ENCODE results near the gene PCGF2.
A peak's percentile ranks its signal among the peaks of the same experiment; 100 is the strongest.
"Not testable (repeated sequence)": the region's sequence is repeated elsewhere in the genome, so short reads cannot be mapped to it uniquely, and the experiment has no call there.

The PCGF2 gene

DNA sequence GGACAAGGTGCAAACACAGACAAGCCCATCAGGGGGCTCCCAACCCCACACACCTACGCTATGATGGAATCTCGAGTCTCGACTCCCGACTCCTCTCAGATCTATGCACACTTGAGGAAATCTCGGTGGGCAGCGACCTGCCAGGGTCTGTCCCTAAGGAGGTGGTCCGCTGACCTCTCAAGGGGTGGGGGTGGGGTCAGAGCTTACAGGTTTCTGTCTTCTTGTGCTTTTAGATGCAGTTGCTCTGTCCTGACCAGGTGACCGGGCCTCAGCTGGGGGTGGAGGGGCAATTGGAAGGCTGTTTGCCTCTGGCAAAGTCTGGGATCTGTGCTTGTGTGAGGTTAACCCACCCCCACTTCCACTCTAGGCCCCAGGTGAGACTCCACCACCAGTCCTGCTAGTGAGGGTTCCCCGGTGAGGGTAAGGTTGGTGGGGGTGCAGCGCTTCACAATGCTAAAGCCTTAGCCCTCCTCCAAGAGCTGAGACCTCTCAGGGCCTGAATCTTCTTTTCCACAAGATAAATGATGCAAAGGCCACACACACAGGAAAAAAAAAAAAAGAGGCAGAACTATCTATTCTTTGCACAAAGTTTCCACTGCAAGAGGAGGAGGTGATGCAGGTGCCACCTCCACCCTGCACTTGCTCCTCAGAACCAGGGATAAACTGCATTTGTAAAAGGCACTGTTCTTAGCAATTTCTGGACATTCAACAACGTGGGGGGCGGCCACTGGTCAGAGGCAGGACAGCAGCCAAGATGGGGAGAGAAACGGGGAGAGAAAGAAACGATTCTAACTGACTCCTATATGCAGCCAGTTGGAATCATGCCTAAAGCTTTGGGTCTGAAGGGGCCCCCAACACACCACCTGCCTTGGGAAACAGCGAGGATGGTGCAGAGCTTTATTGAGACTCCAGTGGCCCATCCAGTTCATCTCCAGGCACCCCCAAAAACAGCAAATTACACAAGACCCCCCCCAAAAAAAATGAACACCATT lies 13.9 kb downstream of the PCGF2 start:
- no peak for DNase-seq

DNA sequence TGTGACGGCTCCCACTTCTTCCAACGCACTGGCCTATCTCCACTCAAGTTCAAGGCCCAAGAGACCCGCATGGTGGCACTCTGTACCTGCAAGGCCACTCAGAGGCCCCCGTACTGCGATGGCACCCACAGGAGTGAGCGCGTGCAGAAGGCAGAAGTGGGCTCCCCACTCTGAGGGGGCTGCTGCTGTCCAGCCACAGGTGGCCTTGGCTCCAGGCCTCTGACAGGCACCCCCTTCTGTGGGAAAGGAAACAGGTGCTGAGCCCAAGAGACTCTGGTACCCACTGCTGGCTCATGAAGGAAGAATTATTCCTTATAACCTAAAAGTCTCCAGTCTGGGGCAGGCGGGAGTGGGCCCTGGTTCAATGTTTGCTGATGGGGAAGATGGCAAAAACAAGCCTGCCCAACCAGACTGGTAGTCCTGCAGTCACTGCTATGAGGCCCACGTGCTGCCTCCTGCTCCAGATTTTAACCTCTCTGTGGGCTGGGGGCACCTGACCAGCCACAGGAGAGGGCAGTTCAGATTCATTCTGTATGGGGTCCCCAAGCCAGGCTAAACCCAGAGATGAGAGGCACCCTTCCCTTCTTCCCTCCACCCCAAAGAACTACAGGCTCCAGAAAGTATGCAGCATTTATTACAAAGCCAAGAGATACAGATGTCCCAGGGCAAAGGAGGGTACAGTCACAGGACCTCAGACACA lies 14.7 kb downstream of the PCGF2 start:
- no peak for DNase-seq

DNA sequence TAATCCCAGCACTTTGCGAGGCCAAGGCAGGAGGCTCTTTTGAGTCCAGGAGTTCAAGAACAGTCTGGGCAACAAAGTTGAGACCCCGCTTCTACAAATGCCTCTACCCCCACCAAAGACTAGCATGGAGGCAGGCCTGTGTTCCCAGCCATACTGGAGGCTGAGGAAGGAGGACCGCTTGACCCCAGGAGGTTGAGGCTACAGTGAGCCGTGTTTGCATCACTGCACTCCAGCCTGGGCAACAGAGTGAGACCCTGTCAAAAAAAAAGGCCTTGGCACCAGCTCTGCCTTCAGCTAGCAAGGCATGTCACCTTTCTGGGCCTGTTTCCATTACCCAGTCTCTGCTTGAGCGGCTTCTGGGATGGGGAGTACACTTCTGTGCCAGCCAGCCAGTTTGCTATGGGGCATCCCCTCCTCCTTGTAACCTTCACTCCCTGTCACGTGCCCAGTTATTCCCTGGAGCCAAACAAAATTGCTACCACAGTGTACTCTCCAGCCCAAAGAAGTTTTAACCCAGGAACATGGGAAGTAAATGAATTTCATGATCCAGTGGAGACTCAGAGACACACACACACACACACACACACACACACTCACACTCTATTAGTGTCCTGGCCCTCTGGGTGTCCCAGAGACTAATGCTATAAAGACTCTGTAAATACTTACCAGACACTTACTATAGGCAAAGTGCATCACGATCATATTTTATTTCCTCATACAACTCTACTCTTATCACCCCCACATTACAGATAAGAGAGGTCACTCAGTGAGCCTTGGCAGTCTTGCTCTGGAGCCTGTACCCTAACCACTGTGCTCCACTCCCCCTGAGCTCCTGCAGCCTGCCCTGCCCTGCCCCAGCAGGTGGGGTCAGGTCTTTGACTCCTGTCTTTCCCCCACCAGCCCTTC lies 15.5 kb downstream of the PCGF2 start:
- no peak for DNase-seq

DNA sequence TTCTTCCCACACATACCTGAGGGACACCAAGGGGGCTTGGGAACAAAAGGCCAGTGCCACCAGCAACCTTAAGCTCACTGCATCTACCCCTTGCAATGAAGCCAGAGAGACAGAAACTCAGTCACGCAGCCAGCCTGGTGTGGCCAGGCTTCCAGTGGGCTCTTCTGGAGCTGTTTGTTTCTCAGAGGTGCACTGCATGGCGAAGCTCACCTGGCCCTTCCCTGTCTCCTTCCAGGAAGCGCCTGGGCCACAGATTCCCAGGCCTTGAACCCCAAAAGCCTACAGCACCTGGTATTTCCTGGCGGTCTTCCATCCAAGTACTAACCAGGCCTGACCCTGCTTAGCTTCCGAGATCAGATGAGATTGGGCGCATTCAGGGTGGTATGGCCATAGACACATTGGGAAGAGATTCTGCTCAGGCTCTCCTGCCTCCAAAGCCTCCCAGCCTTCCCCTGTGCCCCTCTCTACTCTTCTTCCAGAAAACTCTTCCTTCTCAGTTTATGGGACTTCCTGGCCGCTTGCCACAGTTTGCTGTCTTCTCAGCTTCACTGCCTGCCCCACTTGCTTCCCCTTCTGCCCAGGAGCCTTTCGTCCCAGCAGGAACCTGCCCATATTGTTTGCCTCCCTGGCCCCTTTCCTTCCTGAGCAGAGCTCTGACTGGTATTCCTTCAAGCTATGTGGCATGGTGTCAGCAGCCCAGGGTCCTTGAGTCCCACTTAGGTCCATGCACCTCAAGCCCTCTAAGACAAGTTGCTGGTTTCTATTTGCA lies 16.4 kb downstream of the PCGF2 start:
- DNase-seq = no peak

DNA sequence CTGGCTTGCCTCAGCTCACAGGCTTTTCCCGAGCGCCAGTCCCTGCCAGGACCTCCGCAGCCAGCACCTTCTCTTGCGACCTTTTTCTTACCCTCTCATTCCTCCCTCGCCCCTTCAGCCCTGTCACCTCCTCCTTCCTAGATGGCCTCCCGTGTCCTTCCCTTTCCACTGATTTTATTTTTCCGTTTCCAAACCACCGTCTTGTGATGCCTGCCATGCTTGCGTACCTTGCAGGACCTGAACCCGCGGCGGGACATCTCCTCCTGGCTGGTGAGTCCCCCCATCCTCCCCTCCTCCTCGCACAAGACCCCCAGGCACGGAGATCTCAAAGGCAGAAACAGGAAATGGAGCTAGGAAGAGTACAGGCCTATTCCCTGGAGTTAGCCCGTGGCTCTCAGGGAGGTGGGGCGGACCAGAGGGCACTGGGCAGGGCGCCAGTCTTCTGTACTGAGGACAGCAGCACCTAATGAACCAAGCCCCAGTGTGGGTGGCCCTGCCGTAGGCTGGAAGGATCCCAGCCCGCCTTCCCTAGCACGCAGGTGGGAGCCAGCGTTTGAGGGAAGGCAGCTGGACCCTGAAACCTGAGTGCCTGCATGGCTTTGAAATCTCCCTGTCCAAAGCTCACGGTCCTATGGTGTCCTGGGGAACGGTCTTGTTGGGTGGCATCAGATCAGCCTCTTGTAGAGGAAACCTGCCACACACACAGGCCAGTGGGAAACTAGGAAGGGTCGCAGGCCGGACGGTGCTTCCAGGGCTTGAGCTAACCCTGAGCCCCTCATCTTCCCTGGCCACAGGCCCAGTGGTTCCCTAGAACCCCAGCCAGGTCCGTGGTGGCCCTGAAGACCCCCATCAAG lies 17.4 kb downstream of the PCGF2 start:
- DNase-seq = no peak

DNA sequence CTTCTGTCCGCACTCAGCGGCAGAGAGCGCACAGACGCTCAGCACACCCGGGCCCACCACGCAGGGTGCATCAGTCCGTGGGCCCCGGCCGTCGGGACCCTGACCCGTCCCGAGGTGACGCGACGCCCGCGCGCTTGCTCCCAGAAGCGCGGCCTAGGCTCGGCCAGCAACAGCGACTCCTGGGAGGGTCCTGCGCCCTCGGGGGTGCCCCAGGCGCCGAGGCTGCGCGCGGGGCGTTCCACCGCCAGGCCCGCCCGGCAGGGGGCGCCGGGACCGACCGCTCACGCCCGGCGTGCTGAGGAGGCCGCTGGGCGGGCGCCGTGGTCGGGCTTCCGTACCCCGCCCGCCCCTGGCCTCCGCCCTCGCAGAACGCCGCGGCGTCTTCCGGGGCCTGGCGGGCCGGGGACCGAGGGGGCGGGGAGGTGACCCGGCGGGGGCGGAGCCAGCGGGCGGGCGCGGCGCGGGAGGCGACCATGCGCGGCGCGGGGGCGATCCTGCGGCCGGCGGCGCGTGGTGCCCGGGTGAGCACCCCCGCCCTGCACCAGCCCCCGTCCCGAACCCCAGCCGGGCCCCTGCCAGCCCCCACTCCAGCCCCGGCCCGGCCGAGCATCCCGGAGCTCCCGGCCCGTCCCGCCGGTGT lies 18.1 kb downstream of the PCGF2 start, which contains the start of gene CISD3:
Gene CISD3 (plus strand): TSS at position 456 of the 640 bp plus-strand sequence. CDS start 18 bp downstream, at position 474.
- DNase-seq = peak; percentile 80

DNA sequence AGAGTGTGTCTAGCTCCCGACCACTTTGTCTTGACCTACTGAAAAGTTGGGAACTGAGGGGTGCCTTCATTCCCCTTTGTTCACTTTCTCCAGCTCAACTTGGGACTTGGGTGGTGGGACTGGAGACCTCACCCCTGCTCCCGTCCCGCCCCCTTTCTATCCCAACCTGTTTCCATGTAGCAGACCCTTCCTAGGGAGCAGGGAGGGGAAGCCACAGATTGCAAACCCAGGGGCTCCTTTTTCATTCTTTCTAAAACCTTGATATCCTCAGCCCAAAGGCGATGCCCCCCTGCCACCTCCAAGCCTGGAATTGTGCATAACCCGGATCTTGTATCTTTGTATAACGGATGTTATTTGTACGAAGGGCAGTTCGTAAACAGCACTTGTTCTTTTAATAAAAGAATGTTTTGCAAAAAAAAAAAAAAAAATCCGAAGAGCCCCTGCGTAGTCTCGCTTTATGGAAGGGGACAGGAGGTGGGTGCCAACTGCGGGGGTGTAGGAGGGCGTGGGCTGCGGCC lies 18.7 kb downstream of the PCGF2 start:
- no peak for DNase-seq

DNA sequence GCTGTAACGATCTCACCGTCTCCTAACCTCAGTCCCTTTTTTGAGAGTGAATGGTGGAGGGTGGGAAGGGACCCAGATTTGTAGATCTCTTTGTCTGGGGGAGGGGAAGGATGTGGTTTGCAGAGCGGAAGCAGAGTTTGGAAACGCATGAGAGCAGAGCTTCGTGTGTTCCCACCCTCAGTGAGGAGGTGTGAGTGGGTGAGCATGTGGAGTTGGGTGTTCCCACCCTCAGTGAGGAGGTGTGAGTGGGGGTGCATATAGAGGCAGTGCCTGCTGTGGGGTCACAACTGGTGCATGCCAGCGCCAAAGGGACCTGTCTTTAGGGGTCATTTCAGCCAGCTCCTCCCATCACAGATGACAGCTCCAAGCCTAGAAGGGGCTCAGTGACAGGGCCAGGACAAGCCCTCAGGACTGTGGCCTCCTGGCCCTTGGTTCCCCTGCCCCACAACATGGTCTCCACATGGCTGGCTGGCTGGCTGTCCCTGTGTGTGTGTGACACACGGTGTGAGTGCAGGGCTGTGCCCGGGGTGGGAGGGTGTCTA lies 19.8 kb downstream of the PCGF2 start:
- peak; percentile 56 for DNase-seq

DNA sequence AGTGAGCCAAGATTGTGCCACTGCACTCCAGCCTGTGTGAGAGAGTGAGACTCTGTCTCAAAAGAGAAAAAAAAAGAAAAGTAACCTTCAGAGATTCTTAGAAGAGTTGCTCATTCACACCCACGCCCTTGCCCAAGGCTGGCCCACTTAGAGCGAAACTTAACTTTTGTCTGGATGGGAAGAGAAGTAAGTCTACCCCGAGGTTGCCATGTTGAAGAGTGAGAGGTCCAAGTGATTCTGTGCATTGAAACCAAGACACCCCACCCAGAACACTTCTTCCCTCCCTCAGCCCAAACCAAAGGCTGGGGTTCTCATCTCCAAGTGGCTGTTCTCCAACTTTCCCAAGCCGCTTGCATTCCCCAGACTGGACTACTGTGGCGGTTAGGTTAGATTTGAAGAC lies 20.4 kb downstream of the PCGF2 start:
- DNase-seq = no peak

DNA sequence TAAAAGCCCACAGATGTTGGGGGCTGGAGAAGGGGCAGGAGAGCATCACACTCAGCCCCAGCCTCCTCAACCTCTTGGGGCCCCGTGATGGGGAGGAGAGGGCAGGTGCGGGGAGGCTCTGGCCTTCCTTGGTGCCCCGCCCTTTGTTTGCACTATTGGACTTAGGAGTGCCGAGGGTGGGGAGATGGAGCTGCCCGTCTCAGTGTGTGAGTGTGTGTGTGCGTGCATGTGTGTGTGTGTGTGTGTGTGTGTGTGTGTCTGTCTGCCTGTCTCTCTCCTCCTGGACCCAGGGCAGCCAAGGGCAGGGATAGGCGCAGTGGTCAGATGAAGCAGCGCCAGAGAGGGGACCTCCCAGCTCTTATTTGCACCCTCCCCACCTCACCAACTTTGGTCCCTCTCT lies 22.0 kb downstream of the PCGF2 start:
- DNase-seq = not testable (repeated sequence)

DNA sequence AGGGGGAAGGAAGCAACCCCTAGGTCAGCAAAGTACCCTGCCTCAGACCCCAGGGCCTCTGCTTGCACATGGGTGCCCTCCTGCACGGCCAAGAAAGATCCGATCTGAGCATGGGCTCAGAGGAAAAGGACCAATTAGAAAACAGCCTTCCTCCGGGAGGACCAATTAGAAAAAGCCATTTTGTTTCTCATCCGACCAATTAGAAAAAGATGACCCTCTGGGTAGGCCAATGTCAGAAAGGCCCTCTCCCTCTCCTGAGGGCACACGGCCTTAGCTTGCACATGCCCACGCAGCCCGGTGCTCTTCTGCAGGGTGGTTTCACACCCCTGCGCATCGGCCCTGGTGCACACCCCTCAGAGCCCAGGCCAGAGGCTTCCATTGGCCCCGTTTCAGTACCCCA lies 23.1 kb downstream of the PCGF2 start:
- no peak for DNase-seq

DNA sequence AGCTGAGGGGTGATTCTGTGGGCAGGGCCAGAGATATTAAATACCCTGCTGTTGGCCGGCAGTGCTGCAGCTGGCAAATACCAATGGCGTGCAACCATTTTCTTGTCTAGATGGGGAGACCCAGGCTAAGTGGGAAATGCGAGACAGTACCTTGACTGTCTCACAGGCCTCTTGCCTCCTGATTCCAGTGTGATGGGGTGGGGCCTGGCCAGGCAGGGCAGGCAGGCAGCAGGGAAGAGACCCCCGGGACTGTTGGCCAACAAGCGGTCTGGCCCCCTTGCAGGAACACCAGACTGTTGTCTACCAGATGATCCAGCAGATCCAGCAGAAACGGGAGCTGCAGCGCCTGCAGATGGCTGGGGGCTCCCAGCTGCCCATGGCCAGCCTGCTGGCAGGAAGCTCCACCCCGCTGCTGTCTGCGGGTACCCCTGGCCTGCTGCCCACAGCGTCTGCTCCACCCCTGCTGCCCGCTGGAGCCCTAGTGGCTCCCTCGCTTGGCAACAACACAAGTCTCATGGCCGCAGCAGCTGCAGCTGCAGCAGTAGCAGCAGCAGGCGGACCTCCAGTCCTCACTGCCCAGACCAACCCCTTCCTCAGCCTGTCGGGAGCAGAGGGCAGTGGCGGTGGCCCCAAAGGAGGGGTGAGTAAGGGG lies 23.7 kb downstream of the PCGF2 start:
- DNase-seq = no peak

DNA sequence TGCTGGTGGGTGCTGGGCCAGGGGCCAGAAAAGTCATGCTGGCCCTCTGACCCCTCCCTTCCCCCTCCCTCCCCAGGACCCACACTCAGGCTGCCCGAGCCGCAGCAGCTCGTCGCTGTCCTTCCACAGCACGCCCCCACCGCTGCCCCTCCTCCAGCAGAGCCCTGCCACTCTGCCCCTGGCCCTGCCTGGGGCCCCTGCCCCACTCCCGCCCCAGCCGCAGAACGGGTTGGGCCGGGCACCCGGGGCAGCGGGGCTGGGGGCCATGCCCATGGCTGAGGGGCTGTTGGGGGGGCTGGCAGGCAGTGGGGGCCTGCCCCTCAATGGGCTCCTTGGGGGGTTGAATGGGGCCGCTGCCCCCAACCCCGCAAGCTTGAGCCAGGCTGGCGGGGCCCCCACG lies 26.3 kb downstream of the PCGF2 start:
- no peak for DNase-seq

DNA sequence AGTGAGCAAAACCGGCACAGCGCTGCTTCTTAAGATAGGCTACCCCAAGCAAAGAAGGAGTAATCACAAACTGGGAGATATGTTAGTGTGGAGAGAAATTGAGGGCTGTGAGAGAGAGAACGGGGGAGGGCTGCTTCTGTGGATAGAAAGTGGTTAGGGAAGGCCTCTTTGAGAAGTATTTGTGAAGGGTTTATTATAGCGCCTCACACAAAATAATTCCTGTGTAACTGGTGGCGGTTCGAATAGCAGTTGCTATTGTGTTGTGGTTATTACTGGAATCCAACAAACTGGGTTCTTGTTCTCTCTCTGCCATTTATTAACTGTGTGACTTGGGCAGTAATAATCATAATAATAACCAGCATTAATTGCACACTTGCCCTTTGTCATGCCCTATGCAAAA lies 27.2 kb downstream of the PCGF2 start:
- no peak for DNase-seq

DNA sequence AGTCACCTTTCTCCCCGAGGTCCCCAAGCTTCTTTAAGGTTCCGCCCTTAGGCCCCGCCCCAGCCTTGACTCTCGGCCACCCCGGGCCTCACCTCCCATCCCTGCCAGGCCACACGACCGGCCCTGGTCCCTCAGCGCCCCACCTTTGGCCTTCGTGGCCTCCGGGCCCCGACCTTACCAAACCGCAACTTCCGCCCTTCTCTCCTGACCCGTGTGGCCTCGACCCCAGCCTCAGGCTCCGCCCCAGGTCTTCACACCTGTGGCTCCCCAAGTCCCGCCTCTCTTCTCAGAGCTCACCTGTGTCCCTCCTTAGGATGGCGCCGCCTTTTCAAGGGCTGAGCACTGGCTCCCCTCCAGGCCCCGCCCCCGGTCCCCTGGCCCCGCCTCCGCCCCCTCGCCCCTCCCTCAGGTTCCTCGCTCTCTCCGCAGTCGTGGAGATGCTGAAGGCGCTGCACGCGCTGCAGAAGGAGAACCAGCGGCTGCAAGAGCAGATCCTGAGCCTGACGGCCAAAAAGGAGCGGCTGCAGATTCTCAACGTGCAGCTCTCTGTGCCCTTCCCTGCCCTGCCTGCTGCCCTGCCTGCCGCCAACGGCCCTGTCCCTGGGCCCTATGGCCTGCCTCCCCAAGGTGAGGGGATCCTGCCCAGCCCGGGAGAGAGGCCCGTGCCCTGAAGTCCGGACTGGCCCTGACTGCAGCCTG lies 28.0 kb downstream of the PCGF2 start:
- no peak for DNase-seq

DNA sequence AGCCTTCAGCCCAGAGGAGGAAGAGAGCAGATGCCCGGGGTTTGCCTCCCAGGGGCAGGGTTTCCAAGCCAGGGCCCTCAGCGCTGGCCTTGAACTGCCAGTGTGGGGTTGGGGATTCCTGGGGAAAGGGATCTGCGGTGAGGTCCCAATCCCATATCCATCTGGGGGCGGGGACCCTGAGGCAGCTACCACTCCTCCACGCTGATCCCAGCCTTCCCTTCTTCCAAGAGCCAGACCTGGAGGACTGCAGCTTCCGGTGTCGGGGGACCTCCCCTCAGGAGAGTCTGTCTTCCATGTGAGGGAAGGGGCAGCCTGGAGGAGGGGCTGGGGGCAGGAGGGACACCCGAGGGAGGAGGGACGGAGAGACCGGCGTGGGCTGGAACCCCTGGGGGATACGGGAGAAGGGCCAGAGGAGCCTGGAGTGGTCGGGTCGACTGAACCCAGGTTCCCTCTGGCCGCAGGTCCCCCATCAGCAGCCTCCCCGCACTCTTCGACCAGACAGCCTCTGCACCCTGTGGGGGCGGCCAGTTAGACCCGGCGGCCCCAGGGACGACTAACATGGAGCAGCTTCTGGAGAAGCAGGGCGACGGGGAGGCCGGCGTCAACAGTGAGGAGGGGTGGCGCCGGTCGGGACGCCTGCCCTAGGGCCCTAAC lies 28.7 kb downstream of the PCGF2 start:
- no peak for DNase-seq

DNA sequence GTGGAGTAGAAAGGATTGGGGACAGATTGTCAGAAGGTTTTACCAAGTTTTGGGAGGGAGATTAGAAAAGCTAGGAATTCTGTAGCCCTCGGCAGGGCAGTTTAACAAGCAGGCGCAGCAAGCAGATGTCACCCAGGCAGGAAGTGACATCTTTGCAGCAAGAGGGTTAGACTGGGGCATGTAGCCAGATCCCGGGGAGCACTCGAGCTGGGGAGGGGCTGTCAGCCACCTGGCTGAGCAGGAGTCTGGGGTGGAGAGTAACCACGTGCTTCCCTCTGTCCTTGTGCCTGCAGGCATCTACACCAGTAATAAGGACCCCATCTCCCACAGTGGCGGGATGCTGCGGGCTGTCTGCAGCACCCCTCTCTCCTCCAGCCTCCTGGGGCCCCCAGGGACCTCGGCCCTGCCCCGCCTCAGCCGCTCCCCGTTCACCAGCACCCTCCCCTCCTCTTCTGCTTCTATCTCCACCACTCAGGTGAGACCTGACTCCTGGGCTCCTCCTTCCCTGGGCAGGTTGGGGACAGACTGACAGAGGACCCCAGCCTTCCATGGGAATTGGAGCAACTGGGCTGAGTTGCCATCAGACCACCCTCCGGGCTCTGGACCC lies 30.9 kb downstream of the PCGF2 start:
- DNase-seq = no peak
